NK-92 (cell line): Measurements from ENCODE around the gene PRKCE.

Experiments
- DNase-seq: peaks from one replicate; lab custom pipeline; 2025; ENCODE audit not compliant: unreplicated experiment; lab: John Stamatoyannopoulos, UW

PRKCE gene

GRCh38 chr2:45925636-45926366, 274.3 kb downstream of the PRKCE start:
- DNase-seq = no peak

- no peak for DNase-seq
Observed at GRCh38 chr2:45928946-45929345, 277.5 kb downstream of the PRKCE start.

GRCh38 chr2:45929674-45930395, 278.4 kb downstream of the PRKCE start:
- no peak for DNase-seq

GRCh38 chr2:45930396-45930792, 278.9 kb downstream of the PRKCE start:
- no peak for DNase-seq

GRCh38 chr2:45932278-45932975, 281.0 kb downstream of the PRKCE start:
- no peak for DNase-seq

GRCh38 chr2:45935791-45936622, 284.5 kb downstream of the PRKCE start:
- no peak for DNase-seq

- DNase-seq = no peak
Observed at GRCh38 chr2:45936623-45936979, 285.1 kb downstream of the PRKCE start.

GRCh38 chr2:45937990-45938389, 286.5 kb downstream of the PRKCE start:
- DNase-seq = no peak

GRCh38 chr2:45938649-45939511, 287.4 kb downstream of the PRKCE start:
- no peak for DNase-seq

GRCh38 chr2:45941531-45942236, 290.2 kb downstream of the PRKCE start:
- no peak for DNase-seq

- no peak for DNase-seq
Observed at GRCh38 chr2:45942237-45942738, 290.8 kb downstream of the PRKCE start.

GRCh38 chr2:45943219-45944044, 292.0 kb downstream of the PRKCE start:
- no peak for DNase-seq

- DNase-seq = no peak
Observed at GRCh38 chr2:45944074-45944473, 292.6 kb downstream of the PRKCE start.

GRCh38 chr2:45945302-45945717, 293.8 kb downstream of the PRKCE start:
- DNase-seq = no peak

GRCh38 chr2:45946023-45946422, 294.5 kb downstream of the PRKCE start:
- DNase-seq = no peak

GRCh38 chr2:45950606-45951005, 299.1 kb downstream of the PRKCE start:
- no peak for DNase-seq

- DNase-seq = no peak
Observed at GRCh38 chr2:45951025-45951727, 299.7 kb downstream of the PRKCE start.

GRCh38 chr2:45952591-45952990, 301.1 kb downstream of the PRKCE start:
- no peak for DNase-seq
